H9 (cell line): ENCODE data around the gene SLC34A1. TPM values are rescaled to one million over a fixed set of nuclear protein-coding genes. Genes with fewer than 3 reads are reported as not detected.

Source experiments
- DNase-seq: peaks from one replicate; pipeline ENCODE4 v3.0.0-alpha.2; 2017
- H2AFZ ChIP-seq: one replicate; pipeline ENCODE4 v1.6.1; 2013; ENCODE audit warnings: mild to moderate bottlenecking, low read length, control low read depth, moderate library complexity
- H2AK5ac ChIP-seq: 2 replicates; pipeline ENCODE4 v1.6.1; 2013; ENCODE audit warnings: low read length, control low read depth, mixed read lengths; ENCODE audit not compliant: insufficient read length
- H2BK120ac ChIP-seq: one replicate; pipeline ENCODE4 v1.6.1; 2013; ENCODE audit warnings: low read depth, mild to moderate bottlenecking, low read length, control low read depth, inconsistent platforms; ENCODE audit not compliant: poor library complexity, severe bottlenecking
- H2BK12ac ChIP-seq: 2 replicates; pipeline ENCODE4 v1.6.1; 2013; ENCODE audit warnings: low read length, control low read depth, mixed read lengths, low read depth; ENCODE audit not compliant: insufficient read length
- H2BK15ac ChIP-seq: 2 replicates; pipeline ENCODE4 v1.6.1; 2013; ENCODE audit warnings: low read depth, low read length, control low read depth
- H2BK20ac ChIP-seq: one replicate; pipeline ENCODE4 v1.6.1; 2013; ENCODE audit warnings: low read depth, mild to moderate bottlenecking, low read length, control low read depth, inconsistent platforms; ENCODE audit not compliant: poor library complexity, severe bottlenecking
- H2BK5ac ChIP-seq: 2 replicates; pipeline ENCODE4 v1.6.1; 2013; ENCODE audit warnings: low read length, control low read depth, mixed read lengths; ENCODE audit not compliant: insufficient read length
- H3K14ac ChIP-seq: 2 replicates; pipeline ENCODE4 v1.6.1; 2013; ENCODE audit warnings: low read length, control low read depth; ENCODE audit not compliant: insufficient read depth
- H3K18ac ChIP-seq: 2 replicates; pipeline ENCODE4 v1.6.1; 2013; ENCODE audit warnings: low read depth, mild to moderate bottlenecking, mixed read lengths, low read length, control low read depth; ENCODE audit not compliant: insufficient read length
- H3K23ac ChIP-seq: 2 replicates; pipeline ENCODE4 v1.6.1; 2013; ENCODE audit warnings: low read length, control low read depth, mixed read lengths, low read depth; ENCODE audit not compliant: insufficient read length
- H3K23me2 ChIP-seq: 2 replicates; pipeline ENCODE4 v1.6.1; 2013; ENCODE audit warnings: low read depth, mild to moderate bottlenecking, mixed read lengths, low read length, control low read depth; ENCODE audit not compliant: insufficient read length, poor library complexity, severe bottlenecking
- H3K27ac ChIP-seq: 2 replicates; pipeline ENCODE4 v1.5.1; 2013; ENCODE audit warnings: low read length, control low read depth, mixed read lengths, low read depth; ENCODE audit not compliant: insufficient read length
- H3K27me3 ChIP-seq: 2 replicates; pipeline ENCODE4 v1.6.1; 2013; ENCODE audit warnings: low read length, control low read depth, inconsistent platforms; ENCODE audit not compliant: insufficient read depth
- H3K4ac ChIP-seq: 2 replicates; pipeline ENCODE4 v1.6.1; 2013; ENCODE audit warnings: low read depth, mild to moderate bottlenecking, control low read depth, inconsistent platforms, low read length, moderate library complexity
- H3K4me1 ChIP-seq: 2 replicates; pipeline ENCODE4 v1.6.1; 2013; ENCODE audit warnings: low read length, control low read depth, inconsistent platforms; ENCODE audit not compliant: insufficient read depth
- H3K4me2 ChIP-seq: 2 replicates; pipeline ENCODE4 v1.6.1; 2013; ENCODE audit warnings: low read length, control low read depth, mixed read lengths; ENCODE audit not compliant: insufficient read length, insufficient read depth
- H3K56ac ChIP-seq: 2 replicates; pipeline ENCODE4 v1.6.1; 2013; ENCODE audit warnings: low read depth, mild to moderate bottlenecking, mixed read lengths, low read length, control low read depth; ENCODE audit not compliant: insufficient read length
- H3K79me1 ChIP-seq: 2 replicates; pipeline ENCODE4 v1.6.1; 2013; ENCODE audit warnings: low read depth, mild to moderate bottlenecking, moderate library complexity, low read length, control low read depth, inconsistent platforms; ENCODE audit not compliant: insufficient read depth, poor library complexity, severe bottlenecking
- H3K79me2 ChIP-seq: 2 replicates; pipeline ENCODE4 v1.6.1; 2013; ENCODE audit warnings: low read length, control low read depth, inconsistent platforms; ENCODE audit not compliant: insufficient read depth
- H3K9ac ChIP-seq: 2 replicates; pipeline ENCODE4 v1.6.1; 2013; ENCODE audit warnings: low read length, control low read depth, mixed read lengths; ENCODE audit not compliant: insufficient read length; ENCODE audit errors: extremely low read depth
- H3K9me3 ChIP-seq: one replicate; pipeline ENCODE4 v1.6.1; 2013; ENCODE audit warnings: low read depth, low read length, inconsistent platforms; ENCODE audit not compliant: control insufficient read depth
- H3T11ph ChIP-seq: one replicate; pipeline ENCODE4 v1.6.1; 2013; ENCODE audit warnings: mild to moderate bottlenecking, low read length, control low read depth, inconsistent platforms
- H4K20me1 ChIP-seq: one replicate; pipeline ENCODE4 v1.6.1; 2013; ENCODE audit not compliant: control insufficient read depth, insufficient read length, insufficient read depth
- H4K5ac ChIP-seq: 2 replicates; pipeline ENCODE4 v1.6.1; 2013; ENCODE audit warnings: low read depth, mild to moderate bottlenecking, mixed read lengths, low read length, control low read depth; ENCODE audit not compliant: insufficient read length
- H4K8ac ChIP-seq: replicated peaks from 2 replicates; pipeline ENCODE4 v1.6.1; 2013; ENCODE audit warnings: low read length, control low read depth, mixed read lengths, low read depth; ENCODE audit not compliant: insufficient read length
- H4K91ac ChIP-seq: 2 replicates; pipeline ENCODE4 v1.6.1; 2013; ENCODE audit warnings: low read depth, mild to moderate bottlenecking, moderate library complexity, mixed read lengths, low read length, control low read depth; ENCODE audit not compliant: insufficient read length
- H3K27ac Mint-ChIP-seq, 3 experiments: 2 replicates in 2 of 3; 3 replicates in 1 of 3; pipeline ENCODE4 v1.8.0; 2020 to 2021; ENCODE audit warnings: mixed read lengths in 3 of 3, mild to moderate bottlenecking in 1 of 3, moderate library complexity in 1 of 3
- H3K27me3 Mint-ChIP-seq: 2 replicates; pipeline ENCODE4 v1.8.0; 2021; ENCODE audit warnings: low read depth, mild to moderate bottlenecking, moderate library complexity, mixed read lengths
- H3K36me3 Mint-ChIP-seq, 3 experiments: 2 replicates in 2 of 3; 3 replicates in 1 of 3; pipeline ENCODE4 v1.8.0; 2020 to 2021; ENCODE audit warnings: low read depth in 3 of 3, mixed read lengths in 3 of 3; ENCODE audit not compliant: insufficient read depth in 1 of 3
- H3K4me1 Mint-ChIP-seq, 2 experiments: 2 replicates each; pipeline ENCODE4 v1.8.0; 2020; ENCODE audit warnings: mixed read lengths in 2 of 2
- H3K4me3 Mint-ChIP-seq, 2 experiments: 2 replicates in 1 of 2; 3 replicates in 1 of 2; pipeline ENCODE4 v1.8.0; 2020 to 2021; ENCODE audit warnings: mild to moderate bottlenecking in 2 of 2, mixed read lengths in 2 of 2, moderate library complexity in 1 of 2
- H3K9me3 Mint-ChIP-seq, 2 experiments: 2 replicates in 1 of 2; 3 replicates in 1 of 2; pipeline ENCODE4 v1.8.0; 2020; ENCODE audit warnings: mild to moderate bottlenecking in 2 of 2, mixed read lengths in 2 of 2, moderate library complexity in 1 of 2
- WGBS: extraction: QIAGEN DNeasy Blood & Tissue Kit; methylation state at CpG from one replicate; pipeline ENCODE4 v1.1.7; 2013; ENCODE audit warnings: missing lambda C conversion rate, low lambda C conversion rate, mixed read lengths; ENCODE audit not compliant: insufficient read length; ENCODE audit errors: extremely low coverage; 5-methylcytosine and 5-hydroxymethylcytosine counted together
- total RNA-seq: library from RNA; stranded (reverse); gene quantifications from 2 replicates; pipeline ENCODE4 v1.2.1, GENCODE V29; 2021
- TF ChIP-seq, protein P1 (sequence below): fragments of 200-600 bp; sonication (generic); conservative IDR thresholded peaks from 3 replicates; pipeline ENCODE4 v1.8.0; 2021; ENCODE audit warnings: antibody characterized with exemption, mild to moderate bottlenecking

Gene SLC34A1
- total RNA-seq, 1 experiment from 2014 or later = not detected

DNA sequence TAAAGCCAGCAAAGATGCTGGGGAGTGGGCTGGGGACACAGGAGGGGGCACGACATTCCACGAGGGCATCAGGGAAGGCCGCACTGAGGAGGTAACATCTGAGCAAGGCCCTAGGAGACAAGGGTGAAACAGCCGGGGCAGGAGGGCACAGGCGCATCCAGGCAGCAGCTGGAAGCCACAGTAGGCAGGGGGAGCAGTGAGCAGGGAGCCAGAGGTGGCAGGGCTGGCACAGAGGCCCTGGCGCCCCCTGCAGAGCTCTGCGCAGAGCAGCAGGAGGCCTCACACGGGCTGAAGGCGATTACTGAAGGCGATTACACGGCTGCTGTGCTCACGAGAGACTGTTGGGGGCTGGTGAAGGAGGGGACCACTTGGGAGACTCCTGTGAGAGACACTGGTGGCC, 48.1 kb upstream of the SLC34A1 start:
- no peaks in the 10 kb centered on the region for H3K27me3 ChIP-seq
- WGBS = no CpG with 5 or more reads among the region's 12 CpGs
- DNase-seq = peak; percentile 54
- no peak overlapping the region for H2BK5ac ChIP-seq
- no peak overlapping the region for H2AK5ac ChIP-seq
- H3K4ac ChIP-seq = no peak overlapping the region
- H3K4me1 Mint-ChIP-seq = peaks cover 9 to 17% of the 10 kb centered on the region in 2 experiments
- H3K4me3 Mint-ChIP-seq = no peak overlapping the region
- H2AFZ ChIP-seq = no peak overlapping the region
- TF ChIP-seq, protein P1, sequence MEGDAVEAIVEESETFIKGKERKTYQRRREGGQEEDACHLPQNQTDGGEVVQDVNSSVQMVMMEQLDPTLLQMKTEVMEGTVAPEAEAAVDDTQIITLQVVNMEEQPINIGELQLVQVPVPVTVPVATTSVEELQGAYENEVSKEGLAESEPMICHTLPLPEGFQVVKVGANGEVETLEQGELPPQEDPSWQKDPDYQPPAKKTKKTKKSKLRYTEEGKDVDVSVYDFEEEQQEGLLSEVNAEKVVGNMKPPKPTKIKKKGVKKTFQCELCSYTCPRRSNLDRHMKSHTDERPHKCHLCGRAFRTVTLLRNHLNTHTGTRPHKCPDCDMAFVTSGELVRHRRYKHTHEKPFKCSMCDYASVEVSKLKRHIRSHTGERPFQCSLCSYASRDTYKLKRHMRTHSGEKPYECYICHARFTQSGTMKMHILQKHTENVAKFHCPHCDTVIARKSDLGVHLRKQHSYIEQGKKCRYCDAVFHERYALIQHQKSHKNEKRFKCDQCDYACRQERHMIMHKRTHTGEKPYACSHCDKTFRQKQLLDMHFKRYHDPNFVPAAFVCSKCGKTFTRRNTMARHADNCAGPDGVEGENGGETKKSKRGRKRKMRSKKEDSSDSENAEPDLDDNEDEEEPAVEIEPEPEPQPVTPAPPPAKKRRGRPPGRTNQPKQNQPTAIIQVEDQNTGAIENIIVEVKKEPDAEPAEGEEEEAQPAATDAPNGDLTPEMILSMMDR = peak; percentile 43
- H2BK120ac ChIP-seq = no peak overlapping the region
- no peaks in the 10 kb centered on the region; the same call in 1 of the 2 replicates for H3K27me3 Mint-ChIP-seq
- peak overlapping the region; percentile 45 to 93 (median 87); a peak in 6 of 7 replicates for H3K27ac Mint-ChIP-seq
- no peak overlapping the region for H3K56ac ChIP-seq
- H2BK15ac ChIP-seq = no peak overlapping the region
- H3K27ac ChIP-seq = peak overlapping the region; percentile 15
- H4K8ac ChIP-seq = no peak overlapping the region
- H2BK12ac ChIP-seq = no peak overlapping the region
- H4K20me1 ChIP-seq = no peaks in the 10 kb centered on the region
- H3K4me2 ChIP-seq = no peak overlapping the region
- H3K23me2 ChIP-seq = no peaks in the 10 kb centered on the region
- H4K5ac ChIP-seq = no peak overlapping the region
- H3K79me1 ChIP-seq = no peaks in the 10 kb centered on the region
- H3K14ac ChIP-seq = no peak overlapping the region; the same call in 1 of the 2 replicates
- no peak overlapping the region for H3K9ac ChIP-seq
- no peaks in the 10 kb centered on the region for H3K9me3 ChIP-seq
- H3K9me3 Mint-ChIP-seq = no peaks in the 10 kb centered on the region
- H3K23ac ChIP-seq = no peak overlapping the region
- H3K79me2 ChIP-seq = no peaks in the 10 kb centered on the region; the same call in 1 of the 2 replicates
- H3K18ac ChIP-seq = no peak overlapping the region
- H3K4me1 ChIP-seq = peaks cover 6% of the 10 kb centered on the region; the same call in 1 of the 2 replicates
- no peak overlapping the region for H3T11ph ChIP-seq
- H3K36me3 Mint-ChIP-seq = peaks cover 21 to 70% (median 59%) of the 10 kb centered on the region in 3 experiments; a peak in 6 of 7 replicates
- no peak overlapping the region for H2BK20ac ChIP-seq
- H4K91ac ChIP-seq = no peak overlapping the region
